ENCODE measurements around the gene KIF1B.

DNA sequence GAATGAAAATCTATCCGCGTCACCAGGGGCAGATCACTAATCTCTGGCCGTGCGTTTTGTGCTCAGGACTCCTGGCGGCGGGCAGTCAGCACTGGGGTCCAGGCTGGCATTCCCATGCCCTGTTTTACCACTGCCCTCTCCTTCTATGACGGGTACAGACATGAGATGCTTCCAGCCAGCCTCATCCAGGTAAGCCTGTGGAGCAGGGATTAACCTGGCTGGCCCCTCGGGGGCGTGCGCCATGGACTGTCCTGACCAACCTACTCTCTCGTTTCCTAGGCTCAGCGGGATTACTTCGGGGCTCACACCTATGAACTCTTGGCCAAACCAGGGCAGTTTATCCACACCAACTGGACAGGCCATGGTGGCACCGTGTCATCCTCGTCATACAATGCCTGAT lies 209.0 kb downstream of the KIF1B start:
- TF ChIP-seq, protein P1, sequence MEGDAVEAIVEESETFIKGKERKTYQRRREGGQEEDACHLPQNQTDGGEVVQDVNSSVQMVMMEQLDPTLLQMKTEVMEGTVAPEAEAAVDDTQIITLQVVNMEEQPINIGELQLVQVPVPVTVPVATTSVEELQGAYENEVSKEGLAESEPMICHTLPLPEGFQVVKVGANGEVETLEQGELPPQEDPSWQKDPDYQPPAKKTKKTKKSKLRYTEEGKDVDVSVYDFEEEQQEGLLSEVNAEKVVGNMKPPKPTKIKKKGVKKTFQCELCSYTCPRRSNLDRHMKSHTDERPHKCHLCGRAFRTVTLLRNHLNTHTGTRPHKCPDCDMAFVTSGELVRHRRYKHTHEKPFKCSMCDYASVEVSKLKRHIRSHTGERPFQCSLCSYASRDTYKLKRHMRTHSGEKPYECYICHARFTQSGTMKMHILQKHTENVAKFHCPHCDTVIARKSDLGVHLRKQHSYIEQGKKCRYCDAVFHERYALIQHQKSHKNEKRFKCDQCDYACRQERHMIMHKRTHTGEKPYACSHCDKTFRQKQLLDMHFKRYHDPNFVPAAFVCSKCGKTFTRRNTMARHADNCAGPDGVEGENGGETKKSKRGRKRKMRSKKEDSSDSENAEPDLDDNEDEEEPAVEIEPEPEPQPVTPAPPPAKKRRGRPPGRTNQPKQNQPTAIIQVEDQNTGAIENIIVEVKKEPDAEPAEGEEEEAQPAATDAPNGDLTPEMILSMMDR (IDR thresholded peaks at IDR 0.05 in 2 of 3, conservative IDR thresholded peaks at IDR 0.05 in 1 of 3; ENCODE audit: borderline replicate concordance in 1 of 3, insufficient read depth in 1 of 3, low read depth in 2 of 3, low read length in 2 of 3), result no peak
- TF ChIP-seq, protein P2, sequence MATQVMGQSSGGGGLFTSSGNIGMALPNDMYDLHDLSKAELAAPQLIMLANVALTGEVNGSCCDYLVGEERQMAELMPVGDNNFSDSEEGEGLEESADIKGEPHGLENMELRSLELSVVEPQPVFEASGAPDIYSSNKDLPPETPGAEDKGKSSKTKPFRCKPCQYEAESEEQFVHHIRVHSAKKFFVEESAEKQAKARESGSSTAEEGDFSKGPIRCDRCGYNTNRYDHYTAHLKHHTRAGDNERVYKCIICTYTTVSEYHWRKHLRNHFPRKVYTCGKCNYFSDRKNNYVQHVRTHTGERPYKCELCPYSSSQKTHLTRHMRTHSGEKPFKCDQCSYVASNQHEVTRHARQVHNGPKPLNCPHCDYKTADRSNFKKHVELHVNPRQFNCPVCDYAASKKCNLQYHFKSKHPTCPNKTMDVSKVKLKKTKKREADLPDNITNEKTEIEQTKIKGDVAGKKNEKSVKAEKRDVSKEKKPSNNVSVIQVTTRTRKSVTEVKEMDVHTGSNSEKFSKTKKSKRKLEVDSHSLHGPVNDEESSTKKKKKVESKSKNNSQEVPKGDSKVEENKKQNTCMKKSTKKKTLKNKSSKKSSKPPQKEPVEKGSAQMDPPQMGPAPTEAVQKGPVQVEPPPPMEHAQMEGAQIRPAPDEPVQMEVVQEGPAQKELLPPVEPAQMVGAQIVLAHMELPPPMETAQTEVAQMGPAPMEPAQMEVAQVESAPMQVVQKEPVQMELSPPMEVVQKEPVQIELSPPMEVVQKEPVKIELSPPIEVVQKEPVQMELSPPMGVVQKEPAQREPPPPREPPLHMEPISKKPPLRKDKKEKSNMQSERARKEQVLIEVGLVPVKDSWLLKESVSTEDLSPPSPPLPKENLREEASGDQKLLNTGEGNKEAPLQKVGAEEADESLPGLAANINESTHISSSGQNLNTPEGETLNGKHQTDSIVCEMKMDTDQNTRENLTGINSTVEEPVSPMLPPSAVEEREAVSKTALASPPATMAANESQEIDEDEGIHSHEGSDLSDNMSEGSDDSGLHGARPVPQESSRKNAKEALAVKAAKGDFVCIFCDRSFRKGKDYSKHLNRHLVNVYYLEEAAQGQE (IDR thresholded peaks at IDR 0.05; ENCODE audit: low read depth), result no peak
- TF ChIP-seq RAD21 (IDR thresholded peaks at IDR 0.05; ENCODE audit: low read depth), result no peak
- TF ChIP-seq SRF (IDR thresholded peaks at IDR 0.05; ENCODE audit: low read depth), result no peak
- no peak for TF ChIP-seq TCF7L2 (IDR thresholded peaks at IDR 0.05; ENCODE audit: borderline replicate concordance, extremely low read depth, insufficient read depth, insufficient read length)
- TF ChIP-seq CEBPB (IDR thresholded peaks at IDR 0.05; ENCODE audit: low read depth), result no peak

Measured in HCT116 (cell line).